GM12878 (cell line): ENCODE results near the gene VIPR2. TPM values are rescaled to one million over a fixed set of nuclear protein-coding genes. Genes with fewer than 3 reads are reported as not detected.

ENCODE experiments used
- ATAC-seq: fragments of 200-7000 bp; cut with Tn5 transposase; 3 replicates; pipeline ENCODE4 v1.9.1; 2020; ENCODE audit warnings: mild to moderate bottlenecking, moderate library complexity
- BruUV-seq: library from RNA; stranded (reverse); fragments of 400-500 nt; replicated peaks from 2 replicates; lab custom pipeline; 2021; lab: Mats Ljungman, UMichigan
- CTCF ChIA-PET: fragments of 300-600 bp; sonication (Branson Sonifier 250); formaldehyde crosslinking; extraction: SDS; loops from one replicate; lab custom pipeline; 2021; ENCODE audit warnings: inconsistent platforms; lab: Yijun Ruan, JAX
- POLR2A ChIA-PET: fragments of 350-600 bp; formaldehyde crosslinking; extraction: SDS; loops from one replicate; lab custom pipeline; 2021; ENCODE audit warnings: inconsistent platforms; lab: Charles Lee
- RAD21 ChIA-PET: fragments of 300-600 bp; sonication (Branson Sonifier 250); formaldehyde crosslinking; loops from one replicate; lab custom pipeline; 2023; ENCODE audit warnings: antibody characterized with exemption; ENCODE audit not compliant: unreplicated experiment; lab: Charles Lee
- SMC1A ChIA-PET: fragments of 300-600 bp; sonication (Branson Sonifier 250); formaldehyde crosslinking; loops from one replicate; lab custom pipeline; 2023; ENCODE audit not compliant: unreplicated experiment, uncharacterized antibody; lab: Charles Lee
- DNase-seq: peaks from one replicate; pipeline ENCODE4 v3.0.0-alpha.2; 2011; ENCODE audit warnings: low read depth, low spot score
- FAIRE-seq: peaks from 3 replicates; lab custom pipeline; 2011; peaks lifted over from hg19 to GRCh38; lab: Jason Lieb, UNC
- H2AFZ ChIP-seq: 2 replicates; pipeline ENCODE4 v1.6.0; 2011; ENCODE audit warnings: low read depth, low read length, control low read depth; ENCODE audit not compliant: control insufficient read depth
- H3K27ac ChIP-seq: 2 replicates; pipeline ENCODE4 v1.5.1; 2011; ENCODE audit warnings: control low read depth; ENCODE audit not compliant: control insufficient read depth, insufficient read depth
- H3K27me3 ChIP-seq, 2 experiments: replicated peaks in 1 of 2; 2 replicates each; pipeline versions ENCODE4 v1.6.0 to v1.6.1; 2011; ENCODE audit warnings: low read length in 1 of 2; ENCODE audit not compliant: control insufficient read depth in 2 of 2, insufficient read depth in 2 of 2
- H3K36me3 ChIP-seq, 2 experiments: 2 replicates each; pipeline ENCODE4 v1.5.1; 2011; ENCODE audit warnings: low read length in 1 of 2; ENCODE audit not compliant: control insufficient read depth in 2 of 2, insufficient read depth in 2 of 2
- H3K4me1 ChIP-seq: 2 replicates; pipeline ENCODE4 v1.6.1; 2011; ENCODE audit warnings: mild to moderate bottlenecking, low read length, moderate library complexity, mixed read lengths; ENCODE audit not compliant: control insufficient read depth, insufficient read depth
- H3K4me2 ChIP-seq: 2 replicates; pipeline ENCODE4 v1.6.0; 2011; ENCODE audit warnings: control low read depth; ENCODE audit not compliant: control insufficient read depth, insufficient read depth
- H3K4me3 ChIP-seq: fragments of 200-600 bp; sonication (generic); 2 replicates; pipeline ENCODE4 v1.5.1; 2016
- H3K79me2 ChIP-seq: 2 replicates; pipeline ENCODE4 v1.6.0; 2011; ENCODE audit warnings: low read length; ENCODE audit not compliant: control insufficient read depth, insufficient read depth
- H3K9ac ChIP-seq: 2 replicates; pipeline ENCODE4 v1.8.0; 2011; ENCODE audit warnings: low read length, control low read depth, mixed read lengths; ENCODE audit not compliant: control insufficient read depth, insufficient read depth
- H3K9me3 ChIP-seq: replicated peaks from 3 replicates; pipeline ENCODE4 v1.5.1; 2011; ENCODE audit warnings: mild to moderate bottlenecking, low read length; ENCODE audit not compliant: control insufficient read depth, insufficient read depth
- H4K20me1 ChIP-seq: 2 replicates; pipeline ENCODE4 v1.6.0; 2011; ENCODE audit not compliant: control insufficient read depth, insufficient read depth
- CHD1 ChIP-seq: IDR thresholded peaks from 2 replicates; pipeline ENCODE4 v1.6.1; 2012; ENCODE audit warnings: low read depth, low read length, improper control_type of control experiment
- EED ChIP-seq: sonication (generic); IDR thresholded peaks from 2 replicates; pipeline ENCODE4 v1.6.1; 2016; ENCODE audit warnings: antibody characterized with exemption, low read depth
- MTA2 ChIP-seq: fragments of 450-650 bp; IDR thresholded peaks from 2 replicates; pipeline ENCODE4 v1.6.1; 2016; ENCODE audit warnings: low read depth, mild to moderate bottlenecking, moderate library complexity
- SMAD1 ChIP-seq: fragments of 450-650 bp; IDR thresholded peaks from 2 replicates; pipeline ENCODE4 v1.6.1; 2018; ENCODE audit warnings: mild to moderate bottlenecking, low read depth; ENCODE audit not compliant: partially characterized antibody
- SREBF1 ChIP-seq: IDR thresholded peaks from 2 replicates; pipeline ENCODE4 v1.6.1; 2012; ENCODE audit warnings: mild to moderate bottlenecking, low read length
- WGBS: methylation state at CpG from one replicate; pipeline ENCODE4 v1.1.6; 2016; ENCODE audit warnings: low lambda C conversion rate; ENCODE audit not compliant: insufficient replicate concordance, insufficient coverage; ENCODE audit errors: missing lambda C conversion rate; 5-methylcytosine and 5-hydroxymethylcytosine counted together
- in situ Hi-C: fragments of 300-500 bp; cut with MboI; formaldehyde crosslinking; loops from 9 replicates; pipeline ENCODE4 v1.14.3; 2018; ENCODE audit warnings: mixed read lengths
- intact Hi-C: fragments of 100-400 bp; cut with micrococcal nuclease; formaldehyde crosslinking; loops from one replicate; pipeline ENCODE4 v1.14.2; 2022; ENCODE audit not compliant: unreplicated experiment
- polyA plus RNA-seq, 11 experiments: library from polyadenylated mRNA; depleted of rRNA in 4 of 11; unstranded in 6 of 11; stranded (reverse) in 5 of 11; fragments of >200 nt; fragmentation: Nextera tagmentation in 4 of 11; fragmentation: Illumina TruSeq in 1 of 11; extraction: Ambion mirVana in 4 of 11; extraction: Trizol in 1 of 11; gene quantifications; 1 replicate in 1 of 11; 2 replicates in 10 of 11; pipeline versions ENCODE4 v1.2.1 to v1.2.3, GENCODE V29; 2011 to 2016; ENCODE audit warnings: inconsistent platforms in 2 of 11, missing spikeins in 2 of 11, low read depth in 1 of 11
- total RNA-seq, 4 experiments: library from RNA; depleted of rRNA in 3 of 4; stranded (reverse); fragments of >200 nt in 3 of 4; fragmentation: Illumina TruSeq in 1 of 4; extraction: Trizol in 1 of 4; gene quantifications; 2 replicates each; pipeline versions ENCODE4 v1.2.1 to v1.2.3, GENCODE V29; 2013 to 2021
- TF ChIP-seq, protein P1 (sequence below): fragments of 450-650 bp; IDR thresholded peaks from 2 replicates; pipeline ENCODE4 v1.6.1; 2017; ENCODE audit warnings: antibody characterized with exemption, mild to moderate bottlenecking, moderate library complexity
- TF ChIP-seq, protein P2 (sequence below): fragments of 450-650 bp; IDR thresholded peaks from 2 replicates; pipeline ENCODE4 v1.6.1; 2016; ENCODE audit warnings: mild to moderate bottlenecking, moderate library complexity, borderline replicate concordance

VIPR2 gene
- total and polyA plus RNA-seq, 10 of the 15 experiments (the other 5 are each of a cell fraction or from before 2014, with no cell fraction given), result not detected

DNA sequence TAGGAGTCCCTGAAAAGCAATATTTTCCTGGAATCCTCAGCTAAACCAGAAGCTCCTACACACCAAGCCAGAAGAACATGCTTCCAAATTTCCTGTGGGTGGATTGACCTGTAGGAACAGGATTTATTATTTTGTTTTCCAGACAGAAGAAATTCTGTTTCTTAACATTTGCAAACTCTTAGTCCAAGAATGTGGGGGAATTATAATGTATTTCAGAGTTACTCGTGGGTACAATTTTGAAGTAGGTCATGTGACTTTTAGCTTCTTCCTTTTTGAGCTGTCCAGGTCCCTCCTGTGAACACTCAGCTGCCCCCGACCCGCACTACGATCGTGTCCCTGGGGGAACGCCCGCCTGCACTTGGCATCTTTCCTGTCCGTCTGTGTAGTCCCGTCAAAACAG is 27.7 kb upstream of the VIPR2 start:
- ChIA-PET POLR2A (no interaction called here), SMC1A (no interaction called here), RAD21 (no interaction called here), CTCF (no interaction called here)
- no peak for ATAC-seq
- Histone ChIP-seq H3K36me3 (no peaks in the 10 kb centered on the region), H3K4me2 (no peak overlapping the region), H3K4me3 (no peak overlapping the region), H3K79me2 (no peaks in the 10 kb centered on the region), H3K9me3 (no peaks in the 10 kb centered on the region; the same call in 2 of the 3 replicates), H2AFZ (no peak overlapping the region), H3K4me1 (no peaks in the 10 kb centered on the region), H3K27ac (no peak overlapping the region), H3K27me3 (no peaks in the 10 kb centered on the region), H3K9ac (no peak overlapping the region), H4K20me1 (no peaks in the 10 kb centered on the region)
- intact Hi-C loops, result no loop called here
- no peak for FAIRE-seq
- in situ Hi-C loops, result no loop called here
- no peak for TF ChIP-seq CHD1
- no peak for TF ChIP-seq MTA2
- no peak for TF ChIP-seq EED
- no peak for TF ChIP-seq SMAD1
- TF ChIP-seq, protein P1, sequence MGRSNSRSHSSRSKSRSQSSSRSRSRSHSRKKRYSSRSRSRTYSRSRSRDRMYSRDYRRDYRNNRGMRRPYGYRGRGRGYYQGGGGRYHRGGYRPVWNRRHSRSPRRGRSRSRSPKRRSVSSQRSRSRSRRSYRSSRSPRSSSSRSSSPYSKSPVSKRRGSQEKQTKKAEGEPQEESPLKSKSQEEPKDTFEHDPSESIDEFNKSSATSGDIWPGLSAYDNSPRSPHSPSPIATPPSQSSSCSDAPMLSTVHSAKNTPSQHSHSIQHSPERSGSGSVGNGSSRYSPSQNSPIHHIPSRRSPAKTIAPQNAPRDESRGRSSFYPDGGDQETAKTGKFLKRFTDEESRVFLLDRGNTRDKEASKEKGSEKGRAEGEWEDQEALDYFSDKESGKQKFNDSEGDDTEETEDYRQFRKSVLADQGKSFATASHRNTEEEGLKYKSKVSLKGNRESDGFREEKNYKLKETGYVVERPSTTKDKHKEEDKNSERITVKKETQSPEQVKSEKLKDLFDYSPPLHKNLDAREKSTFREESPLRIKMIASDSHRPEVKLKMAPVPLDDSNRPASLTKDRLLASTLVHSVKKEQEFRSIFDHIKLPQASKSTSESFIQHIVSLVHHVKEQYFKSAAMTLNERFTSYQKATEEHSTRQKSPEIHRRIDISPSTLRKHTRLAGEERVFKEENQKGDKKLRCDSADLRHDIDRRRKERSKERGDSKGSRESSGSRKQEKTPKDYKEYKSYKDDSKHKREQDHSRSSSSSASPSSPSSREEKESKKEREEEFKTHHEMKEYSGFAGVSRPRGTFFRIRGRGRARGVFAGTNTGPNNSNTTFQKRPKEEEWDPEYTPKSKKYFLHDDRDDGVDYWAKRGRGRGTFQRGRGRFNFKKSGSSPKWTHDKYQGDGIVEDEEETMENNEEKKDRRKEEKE, result no peak
- TF ChIP-seq, protein P2, sequence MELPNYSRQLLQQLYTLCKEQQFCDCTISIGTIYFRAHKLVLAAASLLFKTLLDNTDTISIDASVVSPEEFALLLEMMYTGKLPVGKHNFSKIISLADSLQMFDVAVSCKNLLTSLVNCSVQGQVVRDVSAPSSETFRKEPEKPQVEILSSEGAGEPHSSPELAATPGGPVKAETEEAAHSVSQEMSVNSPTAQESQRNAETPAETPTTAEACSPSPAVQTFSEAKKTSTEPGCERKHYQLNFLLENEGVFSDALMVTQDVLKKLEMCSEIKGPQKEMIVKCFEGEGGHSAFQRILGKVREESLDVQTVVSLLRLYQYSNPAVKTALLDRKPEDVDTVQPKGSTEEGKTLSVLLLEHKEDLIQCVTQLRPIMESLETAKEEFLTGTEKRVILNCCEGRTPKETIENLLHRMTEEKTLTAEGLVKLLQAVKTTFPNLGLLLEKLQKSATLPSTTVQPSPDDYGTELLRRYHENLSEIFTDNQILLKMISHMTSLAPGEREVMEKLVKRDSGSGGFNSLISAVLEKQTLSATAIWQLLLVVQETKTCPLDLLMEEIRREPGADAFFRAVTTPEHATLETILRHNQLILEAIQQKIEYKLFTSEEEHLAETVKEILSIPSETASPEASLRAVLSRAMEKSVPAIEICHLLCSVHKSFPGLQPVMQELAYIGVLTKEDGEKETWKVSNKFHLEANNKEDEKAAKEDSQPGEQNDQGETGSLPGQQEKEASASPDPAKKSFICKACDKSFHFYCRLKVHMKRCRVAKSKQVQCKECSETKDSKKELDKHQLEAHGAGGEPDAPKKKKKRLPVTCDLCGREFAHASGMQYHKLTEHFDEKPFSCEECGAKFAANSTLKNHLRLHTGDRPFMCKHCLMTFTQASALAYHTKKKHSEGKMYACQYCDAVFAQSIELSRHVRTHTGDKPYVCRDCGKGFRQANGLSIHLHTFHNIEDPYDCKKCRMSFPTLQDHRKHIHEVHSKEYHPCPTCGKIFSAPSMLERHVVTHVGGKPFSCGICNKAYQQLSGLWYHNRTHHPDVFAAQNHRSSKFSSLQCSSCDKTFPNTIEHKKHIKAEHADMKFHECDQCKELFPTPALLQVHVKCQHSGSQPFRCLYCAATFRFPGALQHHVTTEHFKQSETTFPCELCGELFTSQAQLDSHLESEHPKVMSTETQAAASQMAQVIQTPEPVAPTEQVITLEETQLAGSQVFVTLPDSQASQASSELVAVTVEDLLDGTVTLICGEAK, result no peak
- no peak for TF ChIP-seq SREBF1
- no TSS peak for BruUV-seq
- WGBS, result 41% methylated on average over 9 of the region's 9 CpGs
- DNase-seq, result no peak
